ENCODE measurements around the gene KCNB1. TPM values are rescaled to one million over a fixed set of nuclear protein-coding genes. Genes with fewer than 3 reads are reported as not detected.
A peak's percentile ranks its signal among the peaks of the same experiment; 100 is the strongest.

The KCNB1 gene
- total RNA-seq, 1 experiment from 2014 or later, result 0.68 TPM

DNA sequence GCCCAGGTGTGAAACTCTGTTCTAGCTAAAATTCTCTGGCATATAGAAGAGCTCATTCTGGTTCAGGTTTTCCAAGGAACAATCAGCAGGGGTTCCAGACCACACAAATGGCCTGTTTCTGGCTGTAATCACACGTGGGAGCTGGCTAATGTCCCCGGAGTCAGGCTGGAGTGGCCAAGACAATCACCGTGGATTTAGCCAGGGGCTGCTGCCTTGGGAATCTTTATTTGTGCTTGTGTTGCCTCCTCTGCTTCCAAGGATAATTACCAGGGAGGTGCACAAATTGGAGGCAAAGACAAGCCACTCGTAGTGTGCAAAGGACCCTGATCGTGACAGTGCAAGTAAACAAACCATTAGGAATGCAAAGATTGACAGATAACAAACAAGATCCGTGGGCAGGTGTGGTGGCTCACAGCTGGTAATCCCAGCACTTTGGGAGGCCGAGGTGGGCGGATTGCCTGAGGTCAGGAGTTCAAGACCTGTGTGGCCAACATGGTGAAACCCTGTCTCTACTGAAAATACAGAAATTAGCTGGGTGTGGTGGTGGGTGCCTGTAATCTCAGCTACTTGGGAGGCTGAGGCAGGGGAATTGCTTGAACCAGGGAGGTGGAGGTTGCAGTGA lies 77.3 kb downstream of the KCNB1 start:
- peaks cover 20 to 26% of the 10 kb centered on the region in 2 experiments for H3K4me1 Mint-ChIP-seq
- Histone ChIP-seq H3K79me1 (ENCODE audit: insufficient read depth, low read depth, low read length, poor library complexity, severe bottlenecking) (no peaks in the 10 kb centered on the region), H3K56ac (ENCODE audit: insufficient read length, low read depth, low read length) (no peak overlapping the region), H3K27ac (ENCODE audit: insufficient read length, low read depth, low read length) (no peak overlapping the region), H2BK12ac (ENCODE audit: insufficient read length, low read depth, low read length) (no peak overlapping the region), H4K20me1 (ENCODE audit: control insufficient read depth, insufficient read depth, insufficient read length) (no peaks in the 10 kb centered on the region), H3K27me3 (ENCODE audit: insufficient read depth, low read length) (no peaks in the 10 kb centered on the region), H3K4ac (ENCODE audit: low read depth, low read length) (no peak overlapping the region), H2BK20ac (ENCODE audit: low read depth, low read length, poor library complexity, severe bottlenecking) (no peak overlapping the region), H4K8ac (replicated peaks; ENCODE audit: insufficient read length, low read depth, low read length) (no peak overlapping the region), H3K4me1 (ENCODE audit: insufficient read depth, low read length) (0 out of 2 replicates have a peak, but pooled peaks cover 3% of the 10 kb centered on the region), H4K91ac (ENCODE audit: insufficient read length, low read depth, low read length) (no peak overlapping the region), H4K5ac (ENCODE audit: insufficient read length, low read depth, low read length) (no peak overlapping the region), H3K4me2 (ENCODE audit: insufficient read depth, insufficient read length, low read length) (no peak overlapping the region), H2AK5ac (ENCODE audit: insufficient read length, low read length) (no peak overlapping the region), H3K23me2 (ENCODE audit: insufficient read length, low read depth, low read length, poor library complexity, severe bottlenecking) (no peaks in the 10 kb centered on the region), H3K23ac (ENCODE audit: insufficient read length, low read depth, low read length) (no peak overlapping the region), H2AFZ (ENCODE audit: low read length) (no peak overlapping the region), H3T11ph (ENCODE audit: low read length) (no peak overlapping the region), H2BK15ac (ENCODE audit: low read depth, low read length) (no peak overlapping the region), H3K9ac (ENCODE audit: extremely low read depth, insufficient read length, low read length) (no peak overlapping the region), H3K9me3 (ENCODE audit: control insufficient read depth, low read depth, low read length) (no peaks in the 10 kb centered on the region), H2BK120ac (ENCODE audit: low read depth, low read length, poor library complexity, severe bottlenecking) (no peak overlapping the region), H3K79me2 (ENCODE audit: insufficient read depth, low read length) (no peaks in the 10 kb centered on the region), H3K14ac (ENCODE audit: insufficient read depth, low read length) (no peak overlapping the region; the same call in 1 of the 2 replicates), H2BK5ac (ENCODE audit: insufficient read length, low read length) (no peak overlapping the region), H3K18ac (ENCODE audit: insufficient read length, low read depth, low read length) (no peak overlapping the region)
- no peak for DNase-seq
- H3K9me3 Mint-ChIP-seq, result peaks cover 8 to 13% of the 10 kb centered on the region in 2 experiments
- H3K4me3 Mint-ChIP-seq, result no peak overlapping the region
- WGBS (ENCODE audit: extremely low coverage, insufficient read length, low lambda C conversion rate), result no CpG with 5 or more reads among the region's 8 CpGs
- peak overlapping the region in 1 of 3 experiments; percentile 81; a peak in 2 of 7 replicates for H3K27ac Mint-ChIP-seq
- TF ChIP-seq CTCF (conservative IDR thresholded peaks at IDR 0.05), result no peak
- H3K27me3 Mint-ChIP-seq (ENCODE audit: low read depth), result no peaks in the 10 kb centered on the region; the same call in 1 of the 2 replicates
- 0 out of 7 replicates have a peak, but pooled peaks cover 0 to 4% (median 4%) of the 10 kb centered on the region in 3 experiments for H3K36me3 Mint-ChIP-seq (ENCODE audit: insufficient read depth in 1 of 3, low read depth in 3 of 3)

Data from H9 (cell line).